Panc1 (cell line): Measurements from ENCODE around the gene PRKCA. TPM values are rescaled to one million over a fixed set of nuclear protein-coding genes. Genes with fewer than 3 reads are reported as not detected.

ENCODE experiments used
- ATAC-seq: fragments of 200-7000 bp; cut with Tn5 transposase; 2 replicates; pipeline ENCODE4 v1.9.1; 2020; ENCODE audit warnings: mild to moderate bottlenecking, moderate library complexity
- BruUV-seq: library from RNA; stranded (reverse); fragments of 400-500 nt; replicated peaks from 2 replicates; lab custom pipeline; 2021; lab: Mats Ljungman, UMichigan
- CTCF ChIA-PET: fragments of 300-600 bp; sonication (Branson Sonifier 250); formaldehyde crosslinking; loops from one replicate; lab custom pipeline; 2022; ENCODE audit warnings: antibody characterized with exemption; lab: Charles Lee
- POLR2A ChIA-PET: fragments of 300-600 bp; sonication (Branson Sonifier 250); formaldehyde crosslinking; loops from one replicate; lab custom pipeline; 2022; ENCODE audit warnings: antibody characterized with exemption; lab: Charles Lee
- DNase-seq: peaks from one replicate; pipeline ENCODE4 v3.0.0-alpha.2; 2010; ENCODE audit warnings: low read depth, low spot score
- H3K27ac ChIP-seq: 2 replicates; pipeline ENCODE4 v1.5.1; 2011; ENCODE audit warnings: mild to moderate bottlenecking, low read length, inconsistent platforms
- H3K27me3 ChIP-seq: fragments of 200-500 bp; sonication (Bioruptor generic); 2 replicates; pipeline ENCODE4 v1.6.0; 2014; ENCODE audit warnings: low read length, inconsistent platforms; ENCODE audit not compliant: control insufficient read depth, insufficient read depth
- H3K36me3 ChIP-seq: fragments of 200-500 bp; sonication (Bioruptor generic); 2 replicates; pipeline ENCODE4 v1.5.1; 2014; ENCODE audit warnings: inconsistent platforms, mild to moderate bottlenecking, low read length, moderate library complexity; ENCODE audit not compliant: control insufficient read depth, insufficient read depth
- H3K4me1 ChIP-seq: 2 replicates; pipeline ENCODE4 v1.5.1; 2011; ENCODE audit warnings: inconsistent platforms, mild to moderate bottlenecking, low read length, moderate library complexity; ENCODE audit not compliant: control insufficient read depth, insufficient read depth
- H3K4me3 ChIP-seq, 2 experiments: 2 replicates each; pipeline ENCODE4 v1.5.1; 2011 to 2012; ENCODE audit warnings: low read depth in 2 of 2, low read length in 2 of 2, mild to moderate bottlenecking in 2 of 2, inconsistent platforms in 1 of 2, moderate library complexity in 1 of 2
- H3K9me3 ChIP-seq: fragments of 200-500 bp; sonication (Bioruptor generic); 2 replicates; pipeline ENCODE4 v1.5.1; 2014; ENCODE audit warnings: low read depth, mild to moderate bottlenecking, inconsistent platforms, low read length, moderate library complexity; ENCODE audit not compliant: control insufficient read depth, insufficient read depth
- POLR2AphosphoS5 ChIP-seq: IDR thresholded peaks from 2 replicates; pipeline ENCODE4 v1.6.1; 2012; ENCODE audit warnings: mild to moderate bottlenecking, low read depth, low read length, moderate library complexity
- SIN3A ChIP-seq: IDR thresholded peaks from 2 replicates; pipeline ENCODE4 v1.6.1; 2012; ENCODE audit warnings: low read depth, mild to moderate bottlenecking, low read length, moderate library complexity, borderline replicate concordance; ENCODE audit not compliant: insufficient read depth
- TCF7L2 ChIP-seq: IDR thresholded peaks from 2 replicates; pipeline ENCODE4 v1.6.1; 2011; ENCODE audit warnings: mild to moderate bottlenecking, low read depth, low read length, inconsistent platforms
- in situ Hi-C: cut with HindIII; loops from 2 replicates; pipeline ENCODE4 v1.10.0; 2016; ENCODE audit warnings: low sequenced_read_pairs, low pct_unique_long_range_greater_than_20kb
- intact Hi-C: fragments of 100-400 bp; cut with micrococcal nuclease; formaldehyde crosslinking; loops from one replicate; pipeline ENCODE4 v1.10.0; 2022; ENCODE audit not compliant: unreplicated experiment
- total RNA-seq: library from RNA; stranded (reverse); gene quantifications from one replicate; pipeline ENCODE4 v1.2.1, GENCODE V29; 2021; ENCODE audit not compliant: unreplicated experiment
- TF ChIP-seq, protein P1 (sequence below): fragments of 450-650 bp; IDR thresholded peaks from 2 replicates; pipeline ENCODE4 v1.5.1; 2017; ENCODE audit warnings: mild to moderate bottlenecking
- TF ChIP-seq, protein P2 (sequence below), 2 experiments: IDR thresholded peaks; 2 replicates each; pipeline ENCODE4 v1.6.1; 2011 to 2012; ENCODE audit warnings: low read depth in 2 of 2, control low read depth in 1 of 2, low read length in 1 of 2, mild to moderate bottlenecking in 1 of 2, moderate library complexity in 1 of 2; ENCODE audit not compliant: insufficient read depth in 1 of 2

The PRKCA gene
- total RNA-seq, 1 experiment from 2014 or later: 53.0 TPM

DNA sequence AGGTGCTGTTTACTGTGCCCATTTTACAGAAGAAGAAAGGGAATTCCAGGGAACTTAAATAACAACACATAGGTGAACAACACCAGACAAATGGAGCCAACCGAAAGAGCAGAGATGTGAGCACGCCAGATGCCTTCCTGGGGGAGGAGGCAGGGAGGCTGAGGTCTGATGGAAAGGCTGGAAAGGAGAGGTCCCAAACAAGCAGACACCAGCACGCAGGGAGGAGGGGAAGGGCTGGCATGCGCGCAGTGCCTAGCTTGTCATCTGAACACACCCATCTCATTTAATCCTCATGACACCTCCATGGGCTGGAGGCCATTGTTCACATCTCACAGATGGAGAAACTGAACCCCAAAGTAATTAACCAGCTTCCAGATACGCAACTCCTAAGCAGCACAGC, 511.6 kb downstream of the PRKCA start:
- no peak overlapping the region for H3K27ac ChIP-seq
- H3K36me3 ChIP-seq: no peaks in the 10 kb centered on the region
- no TSS peak for BruUV-seq
- DNase-seq (no peak), ATAC-seq (no peak)
- H3K27me3 ChIP-seq: no peaks in the 10 kb centered on the region
- ChIA-PET CTCF (no interaction called here), POLR2A (no interaction called here)
- H3K9me3 ChIP-seq: no peaks in the 10 kb centered on the region
- TF ChIP-seq POLR2AphosphoS5: no peak
- no peak for TF ChIP-seq SIN3A
- TF ChIP-seq, protein P1, sequence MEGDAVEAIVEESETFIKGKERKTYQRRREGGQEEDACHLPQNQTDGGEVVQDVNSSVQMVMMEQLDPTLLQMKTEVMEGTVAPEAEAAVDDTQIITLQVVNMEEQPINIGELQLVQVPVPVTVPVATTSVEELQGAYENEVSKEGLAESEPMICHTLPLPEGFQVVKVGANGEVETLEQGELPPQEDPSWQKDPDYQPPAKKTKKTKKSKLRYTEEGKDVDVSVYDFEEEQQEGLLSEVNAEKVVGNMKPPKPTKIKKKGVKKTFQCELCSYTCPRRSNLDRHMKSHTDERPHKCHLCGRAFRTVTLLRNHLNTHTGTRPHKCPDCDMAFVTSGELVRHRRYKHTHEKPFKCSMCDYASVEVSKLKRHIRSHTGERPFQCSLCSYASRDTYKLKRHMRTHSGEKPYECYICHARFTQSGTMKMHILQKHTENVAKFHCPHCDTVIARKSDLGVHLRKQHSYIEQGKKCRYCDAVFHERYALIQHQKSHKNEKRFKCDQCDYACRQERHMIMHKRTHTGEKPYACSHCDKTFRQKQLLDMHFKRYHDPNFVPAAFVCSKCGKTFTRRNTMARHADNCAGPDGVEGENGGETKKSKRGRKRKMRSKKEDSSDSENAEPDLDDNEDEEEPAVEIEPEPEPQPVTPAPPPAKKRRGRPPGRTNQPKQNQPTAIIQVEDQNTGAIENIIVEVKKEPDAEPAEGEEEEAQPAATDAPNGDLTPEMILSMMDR: no peak
- TF ChIP-seq, protein P2, sequence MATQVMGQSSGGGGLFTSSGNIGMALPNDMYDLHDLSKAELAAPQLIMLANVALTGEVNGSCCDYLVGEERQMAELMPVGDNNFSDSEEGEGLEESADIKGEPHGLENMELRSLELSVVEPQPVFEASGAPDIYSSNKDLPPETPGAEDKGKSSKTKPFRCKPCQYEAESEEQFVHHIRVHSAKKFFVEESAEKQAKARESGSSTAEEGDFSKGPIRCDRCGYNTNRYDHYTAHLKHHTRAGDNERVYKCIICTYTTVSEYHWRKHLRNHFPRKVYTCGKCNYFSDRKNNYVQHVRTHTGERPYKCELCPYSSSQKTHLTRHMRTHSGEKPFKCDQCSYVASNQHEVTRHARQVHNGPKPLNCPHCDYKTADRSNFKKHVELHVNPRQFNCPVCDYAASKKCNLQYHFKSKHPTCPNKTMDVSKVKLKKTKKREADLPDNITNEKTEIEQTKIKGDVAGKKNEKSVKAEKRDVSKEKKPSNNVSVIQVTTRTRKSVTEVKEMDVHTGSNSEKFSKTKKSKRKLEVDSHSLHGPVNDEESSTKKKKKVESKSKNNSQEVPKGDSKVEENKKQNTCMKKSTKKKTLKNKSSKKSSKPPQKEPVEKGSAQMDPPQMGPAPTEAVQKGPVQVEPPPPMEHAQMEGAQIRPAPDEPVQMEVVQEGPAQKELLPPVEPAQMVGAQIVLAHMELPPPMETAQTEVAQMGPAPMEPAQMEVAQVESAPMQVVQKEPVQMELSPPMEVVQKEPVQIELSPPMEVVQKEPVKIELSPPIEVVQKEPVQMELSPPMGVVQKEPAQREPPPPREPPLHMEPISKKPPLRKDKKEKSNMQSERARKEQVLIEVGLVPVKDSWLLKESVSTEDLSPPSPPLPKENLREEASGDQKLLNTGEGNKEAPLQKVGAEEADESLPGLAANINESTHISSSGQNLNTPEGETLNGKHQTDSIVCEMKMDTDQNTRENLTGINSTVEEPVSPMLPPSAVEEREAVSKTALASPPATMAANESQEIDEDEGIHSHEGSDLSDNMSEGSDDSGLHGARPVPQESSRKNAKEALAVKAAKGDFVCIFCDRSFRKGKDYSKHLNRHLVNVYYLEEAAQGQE (IDR thresholded peaks at IDR 0.05; ENCODE audit: insufficient read depth in 1 of 2, low read depth in 2 of 2, low read length in 1 of 2): no peak
- TF ChIP-seq TCF7L2: no peak
- H3K4me3 ChIP-seq: no peak overlapping the region
- in situ Hi-C loops: no loop called here
- no peaks in the 10 kb centered on the region for H3K4me1 ChIP-seq
- intact Hi-C loops: no loop called here

DNA sequence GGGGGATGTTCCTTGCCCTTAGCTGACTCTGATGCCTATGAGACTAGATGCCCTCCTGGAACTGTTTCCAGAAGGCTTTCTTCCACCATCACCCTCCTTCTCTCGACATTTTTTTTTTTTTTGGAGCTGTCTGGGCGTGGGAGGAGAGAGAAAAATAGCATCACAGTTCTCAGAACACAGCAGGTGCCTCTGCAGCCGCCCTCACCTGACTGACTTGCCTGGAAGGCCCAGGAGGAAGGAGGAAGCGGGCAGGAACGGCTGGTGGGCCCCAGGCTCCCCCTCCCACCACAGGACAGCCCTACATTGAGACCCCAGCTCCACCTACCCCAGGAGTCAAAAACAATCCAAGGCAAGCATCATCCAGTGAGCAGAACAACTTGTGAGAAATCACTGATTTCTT, 512.2 kb downstream of the PRKCA start:
- TF ChIP-seq POLR2AphosphoS5 (no peak), TCF7L2 (no peak), SIN3A (no peak)
- TF ChIP-seq, protein P2 (IDR thresholded peaks at IDR 0.05; ENCODE audit: insufficient read depth in 1 of 2, low read depth in 2 of 2, low read length in 1 of 2): no peak
- TF ChIP-seq, protein P1: no peak
- no peaks in the 10 kb centered on the region for H3K4me1 ChIP-seq
- no peaks in the 10 kb centered on the region for H3K36me3 ChIP-seq
- POLR2A ChIA-PET: no interaction called here
- DNase-seq (no peak), ATAC-seq (no peak)
- in situ Hi-C loops: no loop called here
- no peak overlapping the region for H3K27ac ChIP-seq
- no peak overlapping the region for H3K4me3 ChIP-seq
- H3K9me3 ChIP-seq: no peaks in the 10 kb centered on the region
- no TSS peak for BruUV-seq
- intact Hi-C loops: no loop called here
- CTCF ChIA-PET: no interaction called here
- no peaks in the 10 kb centered on the region for H3K27me3 ChIP-seq
